ENCODE measurements around the gene C10orf53. TPM values are rescaled to one million over a fixed set of nuclear protein-coding genes. Genes with fewer than 3 reads are reported as not detected.

The C10orf53 gene
- total and polyA plus RNA-seq, 12 donors: not detected

DNA sequence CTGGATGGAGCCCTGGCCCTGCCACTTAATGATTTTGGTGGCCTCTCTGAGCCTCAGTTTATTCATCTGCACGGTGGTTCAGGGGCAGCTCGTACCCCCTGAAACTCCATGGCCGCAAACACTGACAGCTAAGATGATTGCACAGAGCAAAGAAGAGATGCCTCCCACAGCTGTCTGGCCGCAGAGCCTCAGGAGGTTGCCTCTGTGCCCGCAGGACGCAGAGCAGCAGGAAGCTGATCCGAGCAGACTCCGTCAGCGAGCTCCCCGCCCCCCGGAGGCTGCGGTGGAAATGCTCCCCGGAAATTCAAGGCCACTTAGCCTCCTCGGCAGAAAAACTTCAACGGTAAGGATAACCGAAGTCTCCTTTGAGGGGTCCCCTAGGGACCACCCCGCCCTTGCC lies 30.2 kb upstream of the C10orf53 start:
- Histone ChIP-seq H3K27ac (no peak overlapping the region), H3K9me3 (no peaks in the 10 kb centered on the region), H3K36me3 (no peaks in the 10 kb centered on the region), H3K4me3 (no peak overlapping the region), H3K4me1 (no peaks in the 10 kb centered on the region), H3K27me3 (peaks cover 0 to 79% (median 29%) of the 10 kb centered on the region in 7 donors)
- ATAC-seq: no peak
- intact Hi-C loops (cut with DNase I): no loop called here
- no peak for DNase-seq
- 15 to 16% methylated on average over 17 of the region's 17 CpGs for WGBS, 2 donors
- TF ChIP-seq, protein P1, sequence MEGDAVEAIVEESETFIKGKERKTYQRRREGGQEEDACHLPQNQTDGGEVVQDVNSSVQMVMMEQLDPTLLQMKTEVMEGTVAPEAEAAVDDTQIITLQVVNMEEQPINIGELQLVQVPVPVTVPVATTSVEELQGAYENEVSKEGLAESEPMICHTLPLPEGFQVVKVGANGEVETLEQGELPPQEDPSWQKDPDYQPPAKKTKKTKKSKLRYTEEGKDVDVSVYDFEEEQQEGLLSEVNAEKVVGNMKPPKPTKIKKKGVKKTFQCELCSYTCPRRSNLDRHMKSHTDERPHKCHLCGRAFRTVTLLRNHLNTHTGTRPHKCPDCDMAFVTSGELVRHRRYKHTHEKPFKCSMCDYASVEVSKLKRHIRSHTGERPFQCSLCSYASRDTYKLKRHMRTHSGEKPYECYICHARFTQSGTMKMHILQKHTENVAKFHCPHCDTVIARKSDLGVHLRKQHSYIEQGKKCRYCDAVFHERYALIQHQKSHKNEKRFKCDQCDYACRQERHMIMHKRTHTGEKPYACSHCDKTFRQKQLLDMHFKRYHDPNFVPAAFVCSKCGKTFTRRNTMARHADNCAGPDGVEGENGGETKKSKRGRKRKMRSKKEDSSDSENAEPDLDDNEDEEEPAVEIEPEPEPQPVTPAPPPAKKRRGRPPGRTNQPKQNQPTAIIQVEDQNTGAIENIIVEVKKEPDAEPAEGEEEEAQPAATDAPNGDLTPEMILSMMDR (IDR thresholded peaks at IDR 0.05): no peak

DNA sequence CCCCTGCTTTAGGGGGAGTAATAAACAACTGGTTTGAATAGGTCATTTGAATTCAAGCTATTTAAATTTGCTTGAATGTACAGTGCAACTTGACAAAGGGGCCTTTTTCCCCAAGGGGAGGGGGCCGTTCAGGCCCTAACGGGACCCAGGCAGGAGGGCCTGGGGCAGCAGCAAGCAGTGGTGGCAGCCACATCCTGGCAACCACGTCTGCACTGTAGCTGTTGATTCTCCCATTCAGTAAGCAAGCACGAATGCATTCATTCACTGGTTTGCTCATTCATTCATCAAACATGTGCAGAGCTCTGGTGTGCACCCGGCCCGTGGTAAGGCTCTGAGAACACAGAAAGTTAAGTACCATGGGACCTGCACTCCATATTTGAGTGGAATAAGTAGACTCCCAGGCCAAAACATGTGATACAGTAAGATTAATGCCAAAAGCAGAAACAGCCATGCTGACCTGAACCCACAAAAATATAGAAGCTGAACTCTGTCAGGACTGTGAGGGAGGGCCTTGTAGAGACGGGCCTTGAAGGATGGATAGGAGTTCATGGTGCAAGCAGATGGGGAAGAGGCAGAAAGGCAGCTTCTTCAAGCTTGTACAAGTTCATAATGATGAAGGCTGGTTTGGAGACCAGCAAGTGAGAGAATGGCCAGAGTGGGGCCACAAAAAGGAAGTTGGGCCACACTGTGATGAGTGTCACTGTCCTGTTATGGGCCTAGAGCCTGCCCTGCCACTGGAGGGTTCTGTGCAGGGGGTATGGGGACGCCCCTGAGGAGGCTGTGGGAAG lies 29.3 kb upstream of the C10orf53 start:
- ATAC-seq (no peak), DNase-seq (no peak)
- Histone ChIP-seq H3K27ac (no peak overlapping the region), H3K36me3 (no peaks in the 10 kb centered on the region), H3K4me1 (no peaks in the 10 kb centered on the region), H3K27me3 (peaks cover 0 to 74% (median 26%) of the 10 kb centered on the region in 7 donors), H3K4me3 (no peak overlapping the region), H3K9me3 (no peaks in the 10 kb centered on the region)
- intact Hi-C loops (cut with DNase I): no loop called here
- TF ChIP-seq, protein P1 (IDR thresholded peaks at IDR 0.05): no peak
- WGBS, 2 donors: 58 to 63% methylated on average over 8 of the region's 8 CpGs

DNA sequence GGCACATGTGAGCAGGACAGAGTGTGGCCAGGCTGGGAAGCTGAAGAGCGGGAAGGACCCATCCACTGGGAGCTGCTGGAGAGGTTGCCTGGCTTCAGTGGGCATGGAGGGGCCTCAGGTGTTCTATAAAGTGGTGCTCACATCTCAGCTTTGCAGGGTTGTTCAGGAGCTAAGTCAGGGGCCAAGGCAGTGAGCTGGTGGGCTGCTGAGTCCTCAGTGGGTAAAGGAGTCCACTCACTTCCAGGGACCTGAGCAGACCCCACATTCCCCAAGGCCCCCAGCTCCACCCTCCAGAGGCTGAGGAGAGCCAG lies 28.8 kb upstream of the C10orf53 start:
- Histone ChIP-seq H3K4me1 (no peaks in the 10 kb centered on the region), H3K4me3 (no peak overlapping the region), H3K36me3 (no peaks in the 10 kb centered on the region), H3K27ac (no peak overlapping the region), H3K27me3 (peaks cover 0 to 69% (median 20%) of the 10 kb centered on the region in 7 donors), H3K9me3 (no peaks in the 10 kb centered on the region)
- TF ChIP-seq, protein P1 (IDR thresholded peaks at IDR 0.05): no peak
- DNase-seq (no peak), ATAC-seq (no peak)
- WGBS, 2 donors: 96 to 100% methylated on average over 1 of the region's 1 CpG
- intact Hi-C loops (cut with DNase I): no loop called here

DNA sequence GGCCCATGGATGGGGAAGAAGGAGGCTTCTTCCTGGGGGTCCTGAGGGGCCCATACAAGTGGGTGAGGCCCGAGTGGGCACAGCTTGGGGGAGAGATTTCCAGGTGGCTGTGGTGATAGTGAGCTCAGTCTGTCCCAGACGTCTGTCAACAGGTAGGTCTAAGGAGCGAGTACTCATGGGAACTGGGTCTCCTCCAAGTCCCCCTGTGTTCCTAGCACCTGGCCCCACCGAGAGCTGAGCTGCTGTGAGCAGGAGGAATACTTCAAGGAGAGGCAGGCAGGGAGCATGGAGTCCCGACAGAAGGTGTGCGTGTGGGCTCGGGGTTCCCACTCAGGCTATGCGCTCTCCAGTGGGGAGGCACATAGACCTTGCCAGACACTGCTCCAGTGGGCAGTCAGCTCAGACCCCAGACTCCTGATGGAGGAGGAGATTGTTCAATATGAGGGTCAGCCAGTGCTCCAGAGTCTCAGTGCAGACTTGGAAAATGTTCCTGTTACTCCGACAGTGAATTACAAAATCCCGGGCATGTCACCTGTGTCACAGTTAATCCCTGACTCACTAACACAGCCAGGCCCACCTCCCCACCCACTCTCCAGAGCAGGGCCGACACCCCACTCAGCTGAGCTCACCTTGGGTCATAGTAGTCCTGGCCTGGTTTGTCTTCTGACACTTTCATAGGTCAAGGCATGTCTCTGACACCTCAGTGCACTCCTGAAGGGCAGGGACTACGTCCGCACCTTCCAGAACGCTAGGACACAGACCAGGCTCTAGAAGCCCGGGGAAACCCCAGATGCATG lies 28.2 kb upstream of the C10orf53 start:
- no peaks in the 10 kb centered on the region for H3K36me3 ChIP-seq
- DNase-seq (no peak), ATAC-seq (no peak)
- no peak overlapping the region for H3K27ac ChIP-seq
- no peaks in the 10 kb centered on the region for H3K4me1 ChIP-seq
- TF ChIP-seq, protein P1 (IDR thresholded peaks at IDR 0.05): no peak
- H3K9me3 ChIP-seq: no peaks in the 10 kb centered on the region
- peaks cover 0 to 64% (median 16%) of the 10 kb centered on the region in 7 donors for H3K27me3 ChIP-seq
- intact Hi-C loops (cut with DNase I): no loop called here
- 68 to 77% methylated on average over 15 of the region's 15 CpGs for WGBS, 2 donors
- H3K4me3 ChIP-seq: no peak overlapping the region
